ENCODE measurements around the gene TMF1.

Gene TMF1

GRCh38 chr3:69051756-69052471 is at the start of gene TMF1:
TSS of gene TMF1 (minus strand) at chr3:69052333. CDS start at chr3:69052086, 247 bp downstream.
- DNase-seq (ENCODE audit: low read depth in 2 of 2), result peak; percentile 93 to 95

- no peak for DNase-seq (ENCODE audit: low read depth in 2 of 2)
Measured at GRCh38 chr3:69099576-69099975, 47.4 kb upstream of the TMF1 start.

- DNase-seq (ENCODE audit: low read depth in 2 of 2), result no peak
Measured at GRCh38 chr3:69097407-69098086, 45.4 kb upstream of the TMF1 start.

GRCh38 chr3:69096299-69096698 is 44.2 kb upstream of the TMF1 start:
- no peak for DNase-seq (ENCODE audit: low read depth in 2 of 2)

GRCh38 chr3:69095636-69096035 is 43.5 kb upstream of the TMF1 start:
- no peak for DNase-seq (ENCODE audit: low read depth in 2 of 2)

- no peak for DNase-seq (ENCODE audit: low read depth in 2 of 2)
Measured at GRCh38 chr3:69094467-69095205, 42.5 kb upstream of the TMF1 start.

GRCh38 chr3:69092030-69092516 is 39.9 kb upstream of the TMF1 start:
- no peak for DNase-seq (ENCODE audit: low read depth in 2 of 2)

- DNase-seq (ENCODE audit: low read depth in 2 of 2), result no peak
Measured at GRCh38 chr3:69091389-69092029, 39.4 kb upstream of the TMF1 start.

- DNase-seq (ENCODE audit: low read depth in 2 of 2), result no peak
Measured at GRCh38 chr3:69090021-69090420, 37.9 kb upstream of the TMF1 start.

GRCh38 chr3:69088063-69088462 is 35.9 kb upstream of the TMF1 start:
- no peak for DNase-seq (ENCODE audit: low read depth in 2 of 2)

GRCh38 chr3:69087030-69087791 is 35.1 kb upstream of the TMF1 start:
- DNase-seq (ENCODE audit: low read depth in 2 of 2), result no peak

GRCh38 chr3:69085833-69086722 is 33.9 kb upstream of the TMF1 start:
- peak; percentile 65 to 76 for DNase-seq (ENCODE audit: low read depth in 2 of 2)

GRCh38 chr3:69085168-69085832 is 33.2 kb upstream of the TMF1 start:
- no peak for DNase-seq (ENCODE audit: low read depth in 2 of 2)

GRCh38 chr3:69084326-69085167 is 32.4 kb upstream of the TMF1 start, which contains the start of gene ARL6IP5:
TSS of gene ARL6IP5 (plus strand) at chr3:69084937. CDS start at chr3:69085048, 111 bp downstream.
- DNase-seq (ENCODE audit: low read depth in 2 of 2), result peak; percentile 86 to 89

- peak; percentile 66 to 73 for DNase-seq (ENCODE audit: low read depth in 2 of 2)
Measured at GRCh38 chr3:69082805-69083204, 30.7 kb upstream of the TMF1 start.

- DNase-seq (ENCODE audit: low read depth in 2 of 2), result no peak
Measured at GRCh38 chr3:69082361-69082760, 30.2 kb upstream of the TMF1 start.

GRCh38 chr3:69081583-69082262 is 29.6 kb upstream of the TMF1 start:
- DNase-seq (ENCODE audit: low read depth in 2 of 2), result no peak

Data from stimulated activated CD8-positive, alpha-beta memory T cell treated with anti-CD3 and anti-CD28 coated beads, Interleukin-15, amount 100 ng/mL, for 48 hours (primary cell).